H9 (cell line): ENCODE measurements around the gene FAM13A. TPM values are rescaled to one million over a fixed set of nuclear protein-coding genes. Genes with fewer than 3 reads are reported as not detected.

Experiments used
- DNase-seq: peaks from one replicate; pipeline ENCODE4 v3.0.0-alpha.2; 2017
- H2AFZ ChIP-seq: one replicate; pipeline ENCODE4 v1.6.1; 2013; ENCODE audit warnings: mild to moderate bottlenecking, low read length, control low read depth, moderate library complexity
- H2AK5ac ChIP-seq: 2 replicates; pipeline ENCODE4 v1.6.1; 2013; ENCODE audit warnings: low read length, control low read depth, mixed read lengths; ENCODE audit not compliant: insufficient read length
- H2BK120ac ChIP-seq: one replicate; pipeline ENCODE4 v1.6.1; 2013; ENCODE audit warnings: low read depth, mild to moderate bottlenecking, low read length, control low read depth, inconsistent platforms; ENCODE audit not compliant: poor library complexity, severe bottlenecking
- H2BK12ac ChIP-seq: 2 replicates; pipeline ENCODE4 v1.6.1; 2013; ENCODE audit warnings: low read length, control low read depth, mixed read lengths, low read depth; ENCODE audit not compliant: insufficient read length
- H2BK15ac ChIP-seq: 2 replicates; pipeline ENCODE4 v1.6.1; 2013; ENCODE audit warnings: low read depth, low read length, control low read depth
- H2BK20ac ChIP-seq: one replicate; pipeline ENCODE4 v1.6.1; 2013; ENCODE audit warnings: low read depth, mild to moderate bottlenecking, low read length, control low read depth, inconsistent platforms; ENCODE audit not compliant: poor library complexity, severe bottlenecking
- H2BK5ac ChIP-seq: 2 replicates; pipeline ENCODE4 v1.6.1; 2013; ENCODE audit warnings: low read length, control low read depth, mixed read lengths; ENCODE audit not compliant: insufficient read length
- H3K14ac ChIP-seq: 2 replicates; pipeline ENCODE4 v1.6.1; 2013; ENCODE audit warnings: low read length, control low read depth; ENCODE audit not compliant: insufficient read depth
- H3K18ac ChIP-seq: 2 replicates; pipeline ENCODE4 v1.6.1; 2013; ENCODE audit warnings: low read depth, mild to moderate bottlenecking, mixed read lengths, low read length, control low read depth; ENCODE audit not compliant: insufficient read length
- H3K23ac ChIP-seq: 2 replicates; pipeline ENCODE4 v1.6.1; 2013; ENCODE audit warnings: low read length, control low read depth, mixed read lengths, low read depth; ENCODE audit not compliant: insufficient read length
- H3K23me2 ChIP-seq: 2 replicates; pipeline ENCODE4 v1.6.1; 2013; ENCODE audit warnings: low read depth, mild to moderate bottlenecking, mixed read lengths, low read length, control low read depth; ENCODE audit not compliant: insufficient read length, poor library complexity, severe bottlenecking
- H3K27ac ChIP-seq: 2 replicates; pipeline ENCODE4 v1.5.1; 2013; ENCODE audit warnings: low read length, control low read depth, mixed read lengths, low read depth; ENCODE audit not compliant: insufficient read length
- H3K27me3 ChIP-seq: 2 replicates; pipeline ENCODE4 v1.6.1; 2013; ENCODE audit warnings: low read length, control low read depth, inconsistent platforms; ENCODE audit not compliant: insufficient read depth
- H3K4ac ChIP-seq: 2 replicates; pipeline ENCODE4 v1.6.1; 2013; ENCODE audit warnings: low read depth, mild to moderate bottlenecking, control low read depth, inconsistent platforms, low read length, moderate library complexity
- H3K4me1 ChIP-seq: 2 replicates; pipeline ENCODE4 v1.6.1; 2013; ENCODE audit warnings: low read length, control low read depth, inconsistent platforms; ENCODE audit not compliant: insufficient read depth
- H3K4me2 ChIP-seq: 2 replicates; pipeline ENCODE4 v1.6.1; 2013; ENCODE audit warnings: low read length, control low read depth, mixed read lengths; ENCODE audit not compliant: insufficient read length, insufficient read depth
- H3K56ac ChIP-seq: 2 replicates; pipeline ENCODE4 v1.6.1; 2013; ENCODE audit warnings: low read depth, mild to moderate bottlenecking, mixed read lengths, low read length, control low read depth; ENCODE audit not compliant: insufficient read length
- H3K79me1 ChIP-seq: 2 replicates; pipeline ENCODE4 v1.6.1; 2013; ENCODE audit warnings: low read depth, mild to moderate bottlenecking, moderate library complexity, low read length, control low read depth, inconsistent platforms; ENCODE audit not compliant: insufficient read depth, poor library complexity, severe bottlenecking
- H3K79me2 ChIP-seq: 2 replicates; pipeline ENCODE4 v1.6.1; 2013; ENCODE audit warnings: low read length, control low read depth, inconsistent platforms; ENCODE audit not compliant: insufficient read depth
- H3K9ac ChIP-seq: 2 replicates; pipeline ENCODE4 v1.6.1; 2013; ENCODE audit warnings: low read length, control low read depth, mixed read lengths; ENCODE audit not compliant: insufficient read length; ENCODE audit errors: extremely low read depth
- H3K9me3 ChIP-seq: one replicate; pipeline ENCODE4 v1.6.1; 2013; ENCODE audit warnings: low read depth, low read length, inconsistent platforms; ENCODE audit not compliant: control insufficient read depth
- H3T11ph ChIP-seq: one replicate; pipeline ENCODE4 v1.6.1; 2013; ENCODE audit warnings: mild to moderate bottlenecking, low read length, control low read depth, inconsistent platforms
- H4K20me1 ChIP-seq: one replicate; pipeline ENCODE4 v1.6.1; 2013; ENCODE audit not compliant: control insufficient read depth, insufficient read length, insufficient read depth
- H4K5ac ChIP-seq: 2 replicates; pipeline ENCODE4 v1.6.1; 2013; ENCODE audit warnings: low read depth, mild to moderate bottlenecking, mixed read lengths, low read length, control low read depth; ENCODE audit not compliant: insufficient read length
- H4K8ac ChIP-seq: replicated peaks from 2 replicates; pipeline ENCODE4 v1.6.1; 2013; ENCODE audit warnings: low read length, control low read depth, mixed read lengths, low read depth; ENCODE audit not compliant: insufficient read length
- H4K91ac ChIP-seq: 2 replicates; pipeline ENCODE4 v1.6.1; 2013; ENCODE audit warnings: low read depth, mild to moderate bottlenecking, moderate library complexity, mixed read lengths, low read length, control low read depth; ENCODE audit not compliant: insufficient read length
- H3K27ac Mint-ChIP-seq, 3 experiments: 2 replicates in 2 of 3; 3 replicates in 1 of 3; pipeline ENCODE4 v1.8.0; 2020 to 2021; ENCODE audit warnings: mixed read lengths in 3 of 3, mild to moderate bottlenecking in 1 of 3, moderate library complexity in 1 of 3
- H3K27me3 Mint-ChIP-seq: 2 replicates; pipeline ENCODE4 v1.8.0; 2021; ENCODE audit warnings: low read depth, mild to moderate bottlenecking, moderate library complexity, mixed read lengths
- H3K36me3 Mint-ChIP-seq, 3 experiments: 2 replicates in 2 of 3; 3 replicates in 1 of 3; pipeline ENCODE4 v1.8.0; 2020 to 2021; ENCODE audit warnings: low read depth in 3 of 3, mixed read lengths in 3 of 3; ENCODE audit not compliant: insufficient read depth in 1 of 3
- H3K4me1 Mint-ChIP-seq, 2 experiments: 2 replicates each; pipeline ENCODE4 v1.8.0; 2020; ENCODE audit warnings: mixed read lengths in 2 of 2
- H3K4me3 Mint-ChIP-seq, 2 experiments: 2 replicates in 1 of 2; 3 replicates in 1 of 2; pipeline ENCODE4 v1.8.0; 2020 to 2021; ENCODE audit warnings: mild to moderate bottlenecking in 2 of 2, mixed read lengths in 2 of 2, moderate library complexity in 1 of 2
- H3K9me3 Mint-ChIP-seq, 2 experiments: 2 replicates in 1 of 2; 3 replicates in 1 of 2; pipeline ENCODE4 v1.8.0; 2020; ENCODE audit warnings: mild to moderate bottlenecking in 2 of 2, mixed read lengths in 2 of 2, moderate library complexity in 1 of 2
- CTCF ChIP-seq: fragments of 200-600 bp; sonication (generic); conservative IDR thresholded peaks from 3 replicates; pipeline ENCODE4 v1.8.0; 2021; ENCODE audit warnings: antibody characterized with exemption, mild to moderate bottlenecking
- WGBS: extraction: QIAGEN DNeasy Blood & Tissue Kit; methylation state at CpG from one replicate; pipeline ENCODE4 v1.1.7; 2013; ENCODE audit warnings: missing lambda C conversion rate, low lambda C conversion rate, mixed read lengths; ENCODE audit not compliant: insufficient read length; ENCODE audit errors: extremely low coverage; 5-methylcytosine and 5-hydroxymethylcytosine counted together
- total RNA-seq: library from RNA; stranded (reverse); gene quantifications from 2 replicates; pipeline ENCODE4 v1.2.1, GENCODE V29; 2021

Gene FAM13A
- total RNA-seq, 1 experiment from 2014 or later, result 12.7 TPM

DNA sequence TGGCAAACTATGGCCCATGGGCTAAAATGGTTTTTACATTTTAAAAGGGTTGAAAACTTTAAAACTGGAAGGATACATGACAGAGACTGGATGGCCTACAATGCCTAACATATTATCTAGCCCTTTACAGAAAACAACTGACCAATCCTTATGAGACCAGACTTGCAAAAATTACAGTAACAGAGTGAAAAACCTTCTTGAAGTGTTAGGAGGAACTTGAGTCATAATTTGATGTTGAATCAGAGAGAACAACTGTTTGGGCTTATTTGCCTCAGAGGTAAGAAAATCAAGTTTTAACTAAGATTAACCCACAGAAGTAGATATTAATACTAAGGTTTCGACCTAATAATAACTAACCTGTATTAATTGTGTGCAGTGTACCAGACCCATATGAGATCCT lies 347.0 kb downstream of the FAM13A start:
- WGBS, result no CpG with 5 or more reads among the region's 1 CpG

More for the DNA sequence above, 347.0 kb downstream of the FAM13A start:
- Histone ChIP-seq H3K79me1 (no peaks in the 10 kb centered on the region), H4K5ac (no peak overlapping the region), H4K8ac (no peak overlapping the region), H2BK120ac (no peak overlapping the region), H3K79me2 (no peaks in the 10 kb centered on the region), H3K4ac (no peak overlapping the region), H4K91ac (no peak overlapping the region), H4K20me1 (no peaks in the 10 kb centered on the region), H3K9ac (no peak overlapping the region), H3K56ac (no peak overlapping the region), H2BK12ac (no peak overlapping the region), H3T11ph (no peak overlapping the region), H2AFZ (no peak overlapping the region), H3K14ac (no peak overlapping the region), H3K4me2 (no peak overlapping the region), H3K23me2 (no peaks in the 10 kb centered on the region), H3K27me3 (no peaks in the 10 kb centered on the region), H2BK5ac (no peak overlapping the region), H3K27ac (no peak overlapping the region), H2AK5ac (no peak overlapping the region), H3K4me1 (no peaks in the 10 kb centered on the region), H2BK15ac (no peak overlapping the region), H3K9me3 (no peaks in the 10 kb centered on the region), H2BK20ac (no peak overlapping the region), H3K23ac (no peak overlapping the region), H3K18ac (no peak overlapping the region)
- TF ChIP-seq CTCF, result no peak
- DNase-seq, result no peak
- H3K4me1 Mint-ChIP-seq, result no peaks in the 10 kb centered on the region
- H3K27me3 Mint-ChIP-seq, result no peaks in the 10 kb centered on the region
- H3K4me3 Mint-ChIP-seq, result no peak overlapping the region
- no peaks in the 10 kb centered on the region; a peak in 1 of 7 replicates for H3K36me3 Mint-ChIP-seq
- H3K27ac Mint-ChIP-seq, result no peak overlapping the region
- no peaks in the 10 kb centered on the region for H3K9me3 Mint-ChIP-seq
